ENCODE measurements around the gene FEZF1. TPM values are rescaled to one million over a fixed set of nuclear protein-coding genes. Genes with fewer than 3 reads are reported as not detected.
A peak's percentile ranks its signal among the peaks of the same experiment; 100 is the strongest.

The FEZF1 gene
- total and polyA plus RNA-seq, 2 of the 4 experiments (the other 2 are of a cell fraction): not detected

DNA sequence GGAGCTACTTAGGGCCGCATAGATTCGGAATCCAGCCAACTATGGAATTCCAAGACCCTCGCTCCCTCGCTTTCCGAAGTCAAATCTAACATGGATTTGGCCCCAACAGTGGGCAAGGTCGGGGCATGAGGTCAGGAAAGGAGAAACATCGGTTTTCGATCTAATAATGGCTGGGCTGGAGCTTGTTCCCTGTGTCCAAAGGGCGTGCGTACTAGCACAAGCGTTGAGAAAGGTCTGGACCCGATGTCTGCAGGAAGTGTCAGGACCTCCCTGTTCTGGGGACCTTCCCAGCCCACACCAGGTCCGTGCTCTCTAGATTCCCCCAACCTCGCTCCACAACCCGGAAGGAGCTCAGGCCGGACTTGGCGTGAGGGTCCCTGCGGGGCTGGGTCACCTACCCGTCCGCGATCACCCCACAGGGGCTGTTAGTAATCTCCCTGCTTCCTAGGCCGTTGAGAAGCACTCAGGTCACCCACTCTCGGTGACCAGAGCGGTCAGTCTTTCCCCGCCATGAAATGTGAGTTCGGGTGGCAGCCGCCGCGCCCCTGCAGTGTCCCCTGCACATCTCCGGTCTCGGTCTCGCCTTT is 4.8 kb downstream of the FEZF1 start:
- TF ChIP-seq CEBPB (IDR thresholded peaks at IDR 0.05; ENCODE audit: low read depth, low read length) (no peak), RAD21 (IDR thresholded peaks at IDR 0.05; ENCODE audit: low read length) (no peak), POLR2A (IDR thresholded peaks at IDR 0.05; ENCODE audit: low read depth, low read length) (no peak), MXI1 (IDR thresholded peaks at IDR 0.05; ENCODE audit: borderline replicate concordance, low read depth, low read length) (no peak)
- TF ChIP-seq, protein P1, sequence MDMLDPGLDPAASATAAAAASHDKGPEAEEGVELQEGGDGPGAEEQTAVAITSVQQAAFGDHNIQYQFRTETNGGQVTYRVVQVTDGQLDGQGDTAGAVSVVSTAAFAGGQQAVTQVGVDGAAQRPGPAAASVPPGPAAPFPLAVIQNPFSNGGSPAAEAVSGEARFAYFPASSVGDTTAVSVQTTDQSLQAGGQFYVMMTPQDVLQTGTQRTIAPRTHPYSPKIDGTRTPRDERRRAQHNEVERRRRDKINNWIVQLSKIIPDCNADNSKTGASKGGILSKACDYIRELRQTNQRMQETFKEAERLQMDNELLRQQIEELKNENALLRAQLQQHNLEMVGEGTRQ (IDR thresholded peaks at IDR 0.05; ENCODE audit: low read depth, low read length): no peak
- Histone ChIP-seq H2BK15ac (ENCODE audit: low read depth, low read length) (no peak overlapping the region), H2AK9ac (replicated peaks; ENCODE audit: low read depth, low read length, poor library complexity) (no peak overlapping the region), H3K4me3 (ENCODE audit: insufficient read depth, low read depth, low read length) (no peak overlapping the region), H4K20me1 (ENCODE audit: insufficient read depth, low read length) (no peaks in the 10 kb centered on the region), H3K36me3 (ENCODE audit: control insufficient read depth, insufficient read depth, low read length) (no peaks in the 10 kb centered on the region), H4K91ac (ENCODE audit: insufficient read depth, low read depth, low read length) (no peak overlapping the region), H3K23ac (ENCODE audit: low read depth, low read length) (no peak overlapping the region), H2BK20ac (ENCODE audit: low read depth, low read length) (no peak overlapping the region), H4K8ac (ENCODE audit: low read depth in 2 of 2, low read length in 2 of 2) (no peak overlapping the region), H4K5ac (ENCODE audit: low read depth, low read length) (no peak overlapping the region), H2AFZ (replicated peaks; ENCODE audit: low read length, poor library complexity) (peak overlapping the region; percentile 51), H3K9me1 (ENCODE audit: insufficient read depth, low read length) (no peaks in the 10 kb centered on the region), H3K9me3 (ENCODE audit: control insufficient read depth, insufficient read depth, low read length) (peaks cover 8% of the 10 kb centered on the region), H3K9ac (ENCODE audit: low read depth, low read length) (no peak overlapping the region), H3K79me1 (ENCODE audit: low read depth in 1 of 2, low read length in 2 of 2) (no peaks in the 10 kb centered on the region), H2BK120ac (ENCODE audit: low read depth, low read length) (no peak overlapping the region), H3K27me3 (ENCODE audit: control insufficient read depth, insufficient read depth, low read length) (peaks cover 46% of the 10 kb centered on the region), H2BK5ac (ENCODE audit: low read depth, low read length, poor library complexity, severe bottlenecking) (no peak overlapping the region), H3K18ac (ENCODE audit: low read depth, low read length) (no peak overlapping the region), H3K4me1 (ENCODE audit: control insufficient read depth, insufficient read depth, low read length) (no peaks in the 10 kb centered on the region), H2AK5ac (ENCODE audit: low read depth, low read length) (no peak overlapping the region), H3K27ac (ENCODE audit: insufficient read depth, low read length) (no peak overlapping the region), H3K56ac (ENCODE audit: extremely low read depth, insufficient read depth, low read length) (no peak overlapping the region), H3K4ac (ENCODE audit: low read depth, low read length) (no peak overlapping the region), H3K14ac (replicated peaks; ENCODE audit: low read depth, low read length) (no peak overlapping the region), H3K4me2 (ENCODE audit: low read depth, low read length) (no peak overlapping the region)
- DNase-seq (no peak), ATAC-seq (ENCODE audit: low read depth) (no peak)
- CTCF ChIA-PET: interaction anchor here (0.8 kb wide), 1 partner anchor 28 kb away, joined by 3 read pairs; no protein-coding TSS in a partner anchor
- in situ Hi-C loops (cut with MboI; ENCODE audit: low sequenced_read_pairs): no loop called here
- 5% methylated on average over 19 of the region's 32 CpGs; no CpG with 5 or more reads in 1 of the 2 experiments for WGBS, 2 experiments (ENCODE audit: extremely low coverage in 2 of 2, insufficient read length in 1 of 2)
- BruUV-seq (replicated peaks): no TSS peak
- POLR2A ChIA-PET (ENCODE audit: unreplicated experiment): no interaction called here
- intact Hi-C loops (cut with micrococcal nuclease): no loop called here
- dilution Hi-C loops (cut with HindIII; ENCODE audit: low sequenced_read_pairs, unreplicated experiment): no loop called here

All from IMR-90 (cell line).